Left cardiac atrium (tissue), 4 donors: Measurements from ENCODE around the gene SH3RF3. TPM values are rescaled to one million over a fixed set of nuclear protein-coding genes. Genes with fewer than 3 reads are reported as not detected.
"Not testable (repeated sequence)": the region's sequence is repeated elsewhere in the genome, so short reads cannot be mapped to it uniquely, and the experiment has no call there.

Experiments used
- ATAC-seq, 2 donors: fragments of 200-7000 bp; cut with Tn5 transposase; one replicate each; pipeline ENCODE4 v1.9.1; 2020; ENCODE audit warnings: mild to moderate bottlenecking in 2 of 2, moderate library complexity in 2 of 2
- DNase-seq: peaks from one replicate; pipeline ENCODE4 v3.0.0-alpha.2; 2020
- intact Hi-C, 2 donors: fragments of 100-400 bp; cut with DNase I; formaldehyde crosslinking; loops; one replicate each; pipeline versions ENCODE4 v1.14.1 to v1.15.1; 2022 to 2023
- total RNA-seq, 2 donors: library from RNA; stranded (reverse); fragmentation: NEBNext Ultra II Directional; extraction: Animal tissue kit (Norgen Biotek cat#: 25700); gene quantifications; one replicate each; pipeline ENCODE4 v1.2.1, GENCODE V29; 2021
- donor health status: DM: no; HTN: yes; CAD: no.
- donor health status: DM: no; HTN: yes; CAD: no; lungs with severe emphysema.
- donor health status: DM: yes; HTN: yes; CAD: no.
- donor health status: Dilated cardiomyopathy.

The SH3RF3 gene
- total RNA-seq, 2 donors from 2014 or later = 8.8 to 9.4 TPM

DNA sequence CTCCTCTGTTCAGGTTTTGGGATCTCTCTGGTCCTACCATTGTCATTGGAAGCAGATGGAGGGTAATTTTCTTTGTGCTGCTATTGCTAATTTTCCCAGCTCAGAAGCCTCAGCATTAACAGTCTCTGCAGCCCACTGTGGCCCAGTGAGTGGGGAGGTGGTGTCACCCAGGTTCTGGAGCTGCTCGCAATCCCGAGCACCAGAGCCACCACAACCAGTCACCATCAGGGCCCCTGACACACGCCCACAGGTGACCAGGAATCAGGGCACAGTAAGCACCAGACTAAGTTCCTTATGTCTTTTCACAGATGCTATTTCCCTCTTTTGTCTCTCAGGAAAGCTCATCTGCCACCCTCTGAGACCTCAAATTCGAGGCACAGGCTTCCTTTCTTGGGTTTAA lies 396.8 kb downstream of the SH3RF3 start:
- ATAC-seq (no peak), DNase-seq (no peak)
- intact Hi-C loops = no loop called here

- intact Hi-C loops = no loop called here
- DNase-seq (no peak), ATAC-seq (no peak)
Measured at GRCh38 chr2:109526442-109526970, 397.5 kb downstream of the SH3RF3 start.

DNA sequence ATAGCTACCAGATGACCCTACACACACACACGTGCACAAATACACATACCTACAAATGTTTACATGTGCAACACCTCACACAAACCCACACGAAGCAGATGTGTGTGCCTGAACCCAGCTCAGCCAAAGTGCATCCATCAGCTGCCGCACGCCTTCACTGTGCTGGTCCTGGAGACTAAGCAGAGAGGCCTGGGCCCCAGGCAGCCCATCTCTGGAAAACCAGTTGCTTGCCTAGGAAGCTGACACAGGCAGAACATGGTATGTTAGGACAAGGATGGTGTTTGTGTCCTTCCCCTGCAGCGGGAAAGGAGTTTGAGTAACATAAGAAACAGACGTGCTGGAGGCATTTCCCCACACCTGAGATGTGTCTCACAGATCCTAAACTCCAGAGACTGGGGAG lies 398.1 kb downstream of the SH3RF3 start:
- ATAC-seq (no peak), DNase-seq (no peak)
- intact Hi-C loops = no loop called here

GRCh38 chr2:109527846-109528705 lies 399.1 kb downstream of the SH3RF3 start:
- no peak for ATAC-seq
- intact Hi-C loops = no loop called here

DNA sequence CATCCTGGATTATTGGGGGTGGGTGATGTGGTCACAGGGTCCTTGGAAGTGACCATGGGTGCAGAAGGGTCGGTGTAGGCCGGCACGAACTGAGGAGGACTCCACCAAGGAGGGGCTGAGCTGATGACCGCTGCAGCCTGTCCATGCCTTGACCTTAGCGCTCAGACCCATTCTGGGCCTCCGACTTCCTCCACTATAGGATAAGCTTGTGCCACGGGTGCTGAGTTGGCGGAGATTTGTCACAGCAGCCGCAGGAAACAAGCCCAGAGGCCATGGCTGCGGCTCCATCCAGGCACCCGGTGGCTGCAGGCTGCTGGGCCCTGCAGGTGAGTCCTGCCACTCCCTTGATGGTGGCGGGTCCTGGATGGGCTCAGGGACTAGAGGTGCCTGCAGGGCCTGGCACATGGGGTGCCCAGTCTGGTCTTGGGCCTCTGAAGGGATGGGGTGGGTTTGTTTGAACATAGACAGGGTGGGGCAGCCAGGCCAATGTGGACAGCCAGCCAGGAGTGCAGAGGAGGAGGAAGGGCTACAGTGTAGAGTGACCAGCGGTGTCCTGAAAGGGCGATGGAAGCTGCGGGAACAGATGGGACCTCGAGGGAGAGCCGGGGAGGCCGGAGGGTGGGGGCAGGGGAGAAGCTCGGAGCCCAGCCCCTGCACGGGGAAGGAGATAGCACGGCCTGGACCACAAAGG lies 400.0 kb downstream of the SH3RF3 start:
- intact Hi-C loops = no loop called here
- ATAC-seq = peak in 1 of 2 donors; percentile 9
- DNase-seq = no peak

More at GRCh38 chr2:109527846-109528705, 399.1 kb downstream of the SH3RF3 start:
- no peak for DNase-seq

DNA sequence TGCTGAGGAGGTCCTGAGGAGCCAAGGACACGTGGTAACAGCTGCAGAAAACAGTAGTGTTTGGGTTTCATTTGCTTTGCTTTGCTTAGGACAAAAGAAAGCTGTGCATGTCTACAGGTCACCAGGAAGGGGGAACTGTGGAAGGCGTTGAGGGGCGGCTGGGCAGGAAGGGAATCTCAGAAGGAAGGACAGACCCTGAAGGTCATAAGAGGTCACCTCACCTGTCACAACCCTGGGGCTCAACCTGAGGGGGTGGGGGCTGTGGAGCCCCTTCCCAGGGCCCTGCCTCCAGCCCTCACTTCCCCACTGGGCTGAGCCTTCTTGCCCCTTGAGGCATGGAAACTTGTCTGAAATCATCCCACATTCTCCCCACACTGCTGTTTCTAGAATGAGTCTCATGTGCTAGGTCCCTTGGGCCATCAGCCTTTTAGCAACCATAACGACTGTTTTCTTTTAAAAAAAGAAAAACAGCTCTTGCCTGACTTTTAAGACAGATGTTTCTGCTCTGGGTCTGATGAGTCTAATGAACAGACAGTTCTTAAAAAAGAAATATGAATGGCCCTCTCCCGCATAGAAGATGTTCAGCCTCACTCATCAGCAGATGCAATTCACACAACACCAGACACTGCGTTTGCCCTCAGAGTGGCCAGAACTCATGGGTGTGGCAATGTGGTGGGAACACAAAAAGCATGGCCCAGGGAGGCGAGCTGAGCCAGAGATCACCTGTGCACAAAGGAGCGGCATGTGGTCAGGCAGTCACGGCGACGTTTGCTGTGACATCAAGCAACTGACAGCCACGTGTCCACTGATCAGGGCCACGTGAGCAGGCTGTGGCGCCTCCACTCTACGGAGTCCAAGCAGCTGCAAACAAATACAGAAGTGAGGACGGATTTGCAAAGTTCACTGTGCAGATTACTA lies 400.8 kb downstream of the SH3RF3 start:
- intact Hi-C loops = no loop called here
- no peak for DNase-seq
- peak; percentile 24 to 49 for ATAC-seq

- intact Hi-C loops = no loop called here
- ATAC-seq (no peak), DNase-seq (no peak)
Measured at GRCh38 chr2:109530712-109531111, 401.7 kb downstream of the SH3RF3 start.

DNA sequence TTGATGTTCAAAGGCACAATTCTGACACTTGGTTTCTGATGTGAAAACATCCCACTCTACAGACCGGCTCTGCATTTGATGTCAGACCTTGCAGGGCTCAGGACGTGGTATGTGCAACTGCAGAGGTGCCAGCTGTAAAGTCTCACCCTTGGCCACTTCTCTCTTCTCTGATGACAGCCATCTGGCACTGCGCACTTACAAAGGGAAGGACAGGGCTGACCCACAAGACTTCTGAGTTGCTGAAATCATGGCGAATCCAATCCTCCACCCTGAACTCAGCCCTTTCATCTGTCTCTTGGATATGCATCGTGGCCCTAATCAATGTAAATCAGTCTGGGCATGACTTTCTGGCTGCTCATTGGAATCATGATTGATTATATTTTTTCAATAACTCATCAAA lies 402.2 kb downstream of the SH3RF3 start:
- peak; percentile 19 to 41 for ATAC-seq
- DNase-seq = no peak
- intact Hi-C loops = no loop called here

GRCh38 chr2:109531896-109532727 lies 403.1 kb downstream of the SH3RF3 start:
- ATAC-seq = no peak
- DNase-seq = no peak
- intact Hi-C loops = no loop called here

DNA sequence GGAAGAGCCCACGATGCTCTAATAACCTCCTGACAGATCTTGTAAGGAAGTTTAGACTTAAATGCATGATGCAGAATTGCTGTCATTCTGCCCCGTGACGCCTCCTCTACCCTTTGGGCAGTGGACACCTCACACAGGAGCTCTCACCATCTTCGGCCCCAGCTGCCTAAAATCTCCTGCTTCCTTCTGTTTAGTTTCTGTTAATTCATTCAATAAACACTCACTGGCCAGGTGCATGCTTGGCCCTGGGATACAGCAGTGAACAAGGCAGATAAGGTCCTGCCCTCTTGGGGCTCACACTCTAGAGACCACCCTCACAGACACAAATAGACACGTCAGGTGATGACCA lies 403.7 kb downstream of the SH3RF3 start:
- no peak for ATAC-seq
- DNase-seq = no peak
- intact Hi-C loops = no loop called here

DNA sequence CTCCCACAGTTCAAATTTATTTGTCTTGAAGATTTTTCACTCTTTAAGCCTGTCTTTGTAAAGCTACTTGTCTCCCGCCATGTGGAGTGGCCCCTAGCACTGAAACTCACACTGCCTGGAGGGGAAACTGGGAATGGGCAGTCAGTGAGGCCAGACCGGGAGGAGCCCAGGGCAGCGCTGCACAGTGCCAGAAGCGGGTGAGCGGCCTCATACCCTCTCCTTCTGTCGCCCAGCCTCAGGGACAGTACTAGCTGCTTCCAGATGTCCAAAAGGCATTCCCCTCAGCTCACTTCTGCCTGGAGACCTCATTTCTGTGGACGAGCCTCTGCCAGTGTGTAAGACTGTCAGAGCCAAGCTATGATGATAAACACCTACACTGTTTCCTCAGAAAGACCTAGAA lies 404.8 kb downstream of the SH3RF3 start:
- no peak for ATAC-seq
- intact Hi-C loops = no loop called here
- DNase-seq = no peak

GRCh38 chr2:109535217-109535946 lies 406.4 kb downstream of the SH3RF3 start:
- peak in 1 of 2 donors; percentile 62 for ATAC-seq
- intact Hi-C loops = no loop called here
- no peak for DNase-seq

- ATAC-seq, DNase-seq, intact Hi-C loops: not testable (repeated sequence)
Measured at GRCh38 chr2:109536556-109536955, 407.6 kb downstream of the SH3RF3 start.

- intact Hi-C loops = no loop called here
- no peak for DNase-seq
- no peak for ATAC-seq
Measured at GRCh38 chr2:109537565-109538222, 408.7 kb downstream of the SH3RF3 start.

- intact Hi-C loops = no loop called here
- DNase-seq (no peak), ATAC-seq (no peak)
Measured at GRCh38 chr2:109538546-109538945, 409.5 kb downstream of the SH3RF3 start.

DNA sequence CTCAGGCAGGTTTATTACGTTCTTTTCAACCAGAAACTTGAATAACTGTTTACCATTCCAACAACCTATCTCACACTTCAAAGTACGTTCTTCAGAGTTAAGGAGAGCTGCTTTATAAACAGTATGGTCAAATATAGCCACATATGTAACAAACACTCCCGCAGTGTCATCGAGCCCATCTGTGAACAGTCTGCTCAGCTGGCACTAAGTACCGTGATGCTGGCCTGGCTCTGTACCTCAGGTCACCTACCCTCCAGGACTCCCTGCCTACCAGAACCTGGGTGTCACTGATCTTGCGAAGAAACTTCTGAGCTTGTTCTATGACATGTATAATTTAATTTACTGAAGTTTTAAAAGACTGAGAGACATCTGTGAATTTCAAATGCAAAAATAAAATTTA lies 413.4 kb downstream of the SH3RF3 start:
- DNase-seq = no peak
- no peak for ATAC-seq
- intact Hi-C loops = no loop called here
